ENCODE results near the gene AGL.

DNA sequence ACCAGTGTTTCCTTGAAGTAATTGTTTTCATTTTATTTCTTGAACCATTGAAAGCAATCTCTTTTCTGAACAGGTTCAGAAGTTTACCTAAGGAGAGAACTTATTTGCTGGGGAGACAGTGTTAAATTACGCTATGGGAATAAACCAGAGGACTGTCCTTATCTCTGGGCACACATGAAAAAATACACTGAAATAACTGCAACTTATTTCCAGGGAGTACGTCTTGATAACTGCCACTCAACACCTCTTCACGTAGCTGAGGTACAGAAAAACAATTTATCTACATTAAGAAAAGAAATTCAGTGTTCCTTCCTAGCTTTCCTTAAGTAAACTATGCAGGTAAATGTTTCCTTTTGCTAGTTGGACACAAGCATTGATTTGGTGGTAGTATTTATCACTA is 27.4 kb downstream of the AGL start:
- TF ChIP-seq, protein P1, sequence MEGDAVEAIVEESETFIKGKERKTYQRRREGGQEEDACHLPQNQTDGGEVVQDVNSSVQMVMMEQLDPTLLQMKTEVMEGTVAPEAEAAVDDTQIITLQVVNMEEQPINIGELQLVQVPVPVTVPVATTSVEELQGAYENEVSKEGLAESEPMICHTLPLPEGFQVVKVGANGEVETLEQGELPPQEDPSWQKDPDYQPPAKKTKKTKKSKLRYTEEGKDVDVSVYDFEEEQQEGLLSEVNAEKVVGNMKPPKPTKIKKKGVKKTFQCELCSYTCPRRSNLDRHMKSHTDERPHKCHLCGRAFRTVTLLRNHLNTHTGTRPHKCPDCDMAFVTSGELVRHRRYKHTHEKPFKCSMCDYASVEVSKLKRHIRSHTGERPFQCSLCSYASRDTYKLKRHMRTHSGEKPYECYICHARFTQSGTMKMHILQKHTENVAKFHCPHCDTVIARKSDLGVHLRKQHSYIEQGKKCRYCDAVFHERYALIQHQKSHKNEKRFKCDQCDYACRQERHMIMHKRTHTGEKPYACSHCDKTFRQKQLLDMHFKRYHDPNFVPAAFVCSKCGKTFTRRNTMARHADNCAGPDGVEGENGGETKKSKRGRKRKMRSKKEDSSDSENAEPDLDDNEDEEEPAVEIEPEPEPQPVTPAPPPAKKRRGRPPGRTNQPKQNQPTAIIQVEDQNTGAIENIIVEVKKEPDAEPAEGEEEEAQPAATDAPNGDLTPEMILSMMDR (conservative IDR thresholded peaks at IDR 0.05; ENCODE audit: low read length): no peak
- TF ChIP-seq EZH2phosphoT487 (IDR thresholded peaks at IDR 0.05; ENCODE audit: borderline replicate concordance): no peak

Data from Loucy (cell line).